GM12874 (cell line): Measurements from ENCODE around the gene CLGN.

Source experiments
- TF ChIP-seq, protein P1 (sequence below): IDR thresholded peaks from 2 replicates; pipeline ENCODE4 v1.5.1; 2011; ENCODE audit warnings: low read depth, mild to moderate bottlenecking, control low read depth, low read length, moderate library complexity; ENCODE audit not compliant: insufficient read depth

CLGN gene

GRCh38 chr4:140344101-140344500 is 83.3 kb downstream of the CLGN start:
- TF ChIP-seq, protein P1, sequence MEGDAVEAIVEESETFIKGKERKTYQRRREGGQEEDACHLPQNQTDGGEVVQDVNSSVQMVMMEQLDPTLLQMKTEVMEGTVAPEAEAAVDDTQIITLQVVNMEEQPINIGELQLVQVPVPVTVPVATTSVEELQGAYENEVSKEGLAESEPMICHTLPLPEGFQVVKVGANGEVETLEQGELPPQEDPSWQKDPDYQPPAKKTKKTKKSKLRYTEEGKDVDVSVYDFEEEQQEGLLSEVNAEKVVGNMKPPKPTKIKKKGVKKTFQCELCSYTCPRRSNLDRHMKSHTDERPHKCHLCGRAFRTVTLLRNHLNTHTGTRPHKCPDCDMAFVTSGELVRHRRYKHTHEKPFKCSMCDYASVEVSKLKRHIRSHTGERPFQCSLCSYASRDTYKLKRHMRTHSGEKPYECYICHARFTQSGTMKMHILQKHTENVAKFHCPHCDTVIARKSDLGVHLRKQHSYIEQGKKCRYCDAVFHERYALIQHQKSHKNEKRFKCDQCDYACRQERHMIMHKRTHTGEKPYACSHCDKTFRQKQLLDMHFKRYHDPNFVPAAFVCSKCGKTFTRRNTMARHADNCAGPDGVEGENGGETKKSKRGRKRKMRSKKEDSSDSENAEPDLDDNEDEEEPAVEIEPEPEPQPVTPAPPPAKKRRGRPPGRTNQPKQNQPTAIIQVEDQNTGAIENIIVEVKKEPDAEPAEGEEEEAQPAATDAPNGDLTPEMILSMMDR, result no peak

GRCh38 chr4:140343303-140343702 is 84.1 kb downstream of the CLGN start:
- TF ChIP-seq, protein P1, result no peak

DNA sequence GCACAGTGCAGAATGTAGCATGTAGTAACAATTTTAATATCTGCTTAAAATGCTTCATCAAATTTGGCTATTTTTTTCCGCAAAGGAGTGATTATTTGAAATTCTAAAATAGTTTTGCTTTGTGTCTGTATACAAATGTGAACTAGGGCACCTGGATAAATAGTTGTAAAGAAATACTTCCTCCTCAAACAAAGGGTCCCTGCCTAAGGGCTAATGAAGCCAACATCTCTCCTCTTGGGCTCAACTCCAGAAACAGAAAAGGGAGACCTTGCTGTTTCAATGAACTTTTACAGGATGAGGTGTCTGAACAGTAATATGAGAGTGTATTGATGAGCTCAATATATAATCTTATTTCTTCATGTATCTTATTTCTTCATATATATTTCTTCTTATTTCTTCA is 84.8 kb downstream of the CLGN start:
- TF ChIP-seq, protein P1, result no peak
